Psoas muscle (tissue), 8 donors: Measurements from ENCODE around the gene TENT4B. TPM values are rescaled to one million over a fixed set of nuclear protein-coding genes. Genes with fewer than 3 reads are reported as not detected.

Experiments used
- ATAC-seq, 4 donors: fragments of 200-7000 bp; cut with Tn5 transposase; one replicate each; pipeline ENCODE4 v1.9.1; 2020; ENCODE audit warnings: moderate library complexity in 3 of 4, mild to moderate bottlenecking in 2 of 4
- DNase-seq, 2 donors: peaks; one replicate each; pipeline ENCODE4 v3.0.0-alpha.2; 2020
- H3K27ac ChIP-seq: fragments of 200-600 bp; one replicate; pipeline ENCODE4 v1.8.0; 2022
- H3K27me3 ChIP-seq, 3 donors: fragments of 200-600 bp in 1 of 3; one replicate each; pipeline versions ENCODE4 v1.6.1 to v1.8.0; 2013 to 2022; ENCODE audit warnings: low read length in 2 of 3, mild to moderate bottlenecking in 2 of 3, moderate library complexity in 1 of 3; ENCODE audit not compliant: insufficient read depth in 3 of 3
- H3K36me3 ChIP-seq, 2 donors: fragments of 200-600 bp in 1 of 2; one replicate each; pipeline versions ENCODE4 v1.6.1 to v1.8.0; 2013 to 2022; ENCODE audit warnings: low read depth in 1 of 2, mild to moderate bottlenecking in 1 of 2, moderate library complexity in 1 of 2; ENCODE audit not compliant: insufficient read depth in 1 of 2
- H3K4me1 ChIP-seq: fragments of 200-600 bp; one replicate; pipeline ENCODE4 v1.8.0; 2022
- H3K4me3 ChIP-seq: fragments of 200-600 bp; one replicate; pipeline ENCODE4 v1.8.0; 2022; ENCODE audit warnings: mild to moderate bottlenecking
- H3K9me3 ChIP-seq: fragments of 200-600 bp; one replicate; pipeline ENCODE4 v1.8.0; 2022
- WGBS, 3 donors: extraction: QIAGEN DNeasy Blood & Tissue Kit; methylation state at CpG; one replicate each; pipeline versions ENCODE4 v1.1.6 to v1.1.7; 2013; 5-methylcytosine and 5-hydroxymethylcytosine counted together
- intact Hi-C, 2 donors: fragments of 100-400 bp; cut with DNase I; formaldehyde crosslinking; loops; one replicate each; pipeline versions ENCODE4 v1.11.0 to v1.14.2; 2022
- long read RNA-seq, 2 donors: library from polyadenylated mRNA; unstranded; transcript quantifications; one replicate each; pipeline ENCODE4 v2.0.0, GENCODE V29; 2021
- polyA plus RNA-seq, 3 donors: library from polyadenylated mRNA; stranded (reverse); fragments of 200-250 nt; gene quantifications; one replicate each; pipeline ENCODE4 v1.2.3, GENCODE V29; 2013
- total RNA-seq, 4 donors: library from RNA; stranded (reverse); fragmentation: NEBNext Ultra II Directional in 2 of 4; extraction: Animal tissue kit (Norgen Biotek cat#: 25700) in 2 of 4; gene quantifications; one replicate each; pipeline versions ENCODE4 v1.2.1 to v1.2.4, GENCODE V29; 2021 to 2023
- TF ChIP-seq, protein P1 (sequence below): fragments of 200-600 bp; IDR thresholded peaks from one replicate; pipeline ENCODE4 v1.8.0; 2022; ENCODE audit warnings: antibody characterized with exemption
- donor health status: healthy with polysubstance abuse.
- donor health status: DM: no; HTN: no; CAD: no; lungs with moderate emphysema.
- donor health status: Bipolar disorder and iron deficiency.
- donor health status: healthy.
- donor health status: DM: yes; HTN: yes; CAD: no.
- donor health status: DM: no; HTN: no; CAD: no.
- donor health status: DM: no; HTN: no; CAD: no.
- donor health status: DM: yes; HTN: yes; CAD: no.

The TENT4B gene
- 1 to 10 TPM; 6.8 to 8.1 (median 7.1) TPM for total RNA-seq
- polyA plus RNA-seq, result 1 to 10 TPM; 3.5 to 9.7 (median 4.0) TPM
- long read RNA-seq, donor 1, partial matches to known transcripts, result 2 of 2 reads
- long read RNA-seq, donor 1, other reads (novel, unspliced or antisense), result 0 of 2 reads
- long read RNA-seq, donor 2, partial matches to known transcripts, result 2 of 7 reads
- long read RNA-seq, donor 2, other reads (novel, unspliced or antisense), result 5 of 7 reads

DNA sequence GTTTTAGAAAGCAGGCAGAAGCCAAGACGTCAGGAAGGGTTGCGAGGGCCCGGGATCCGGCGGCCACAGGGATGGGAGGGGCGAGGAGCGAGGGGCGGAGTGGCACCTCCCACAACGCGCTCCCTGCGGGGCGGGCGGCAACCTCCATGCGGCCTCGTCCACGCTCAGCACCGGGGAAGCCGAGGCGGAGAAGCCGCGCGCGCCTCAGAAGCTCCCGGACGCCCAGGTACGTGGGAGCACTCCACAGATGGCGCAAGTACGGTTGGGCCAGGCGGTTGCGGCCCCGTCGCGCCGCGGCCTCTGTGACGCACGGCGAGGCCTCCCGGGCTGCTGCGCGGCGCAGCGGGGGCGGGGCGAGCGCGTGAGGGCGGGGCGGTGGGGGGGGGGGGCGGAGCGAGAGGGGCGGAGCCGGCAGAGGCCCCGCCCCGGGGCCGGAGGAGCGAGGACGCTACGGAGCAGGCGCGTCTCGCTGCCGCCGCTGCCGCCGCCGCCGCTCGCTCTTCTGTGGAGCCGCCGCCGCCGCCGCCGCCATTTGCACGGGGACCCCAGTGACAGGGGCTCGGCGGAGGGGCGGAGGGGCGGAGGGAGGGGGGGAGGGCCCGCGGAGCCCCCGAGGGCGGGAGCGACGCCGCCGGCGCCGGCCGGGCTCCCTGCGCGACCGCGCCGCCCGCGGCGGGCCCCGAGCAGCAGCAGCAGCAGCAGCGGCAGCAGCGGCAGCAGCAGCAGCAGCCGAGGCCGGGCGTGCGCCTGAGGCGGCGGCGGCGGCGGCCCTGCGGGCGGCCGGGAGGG is at the start of gene TENT4B:
TENT4B (plus strand) TSS at position 500 of the 789 bp plus-strand sequence. CDS start 316 bp downstream, outside the sequence.
- 0 to 1% (median 1%) methylated on average over 42 to 105 of the region's 114 CpGs for WGBS, 3 donors

DNA sequence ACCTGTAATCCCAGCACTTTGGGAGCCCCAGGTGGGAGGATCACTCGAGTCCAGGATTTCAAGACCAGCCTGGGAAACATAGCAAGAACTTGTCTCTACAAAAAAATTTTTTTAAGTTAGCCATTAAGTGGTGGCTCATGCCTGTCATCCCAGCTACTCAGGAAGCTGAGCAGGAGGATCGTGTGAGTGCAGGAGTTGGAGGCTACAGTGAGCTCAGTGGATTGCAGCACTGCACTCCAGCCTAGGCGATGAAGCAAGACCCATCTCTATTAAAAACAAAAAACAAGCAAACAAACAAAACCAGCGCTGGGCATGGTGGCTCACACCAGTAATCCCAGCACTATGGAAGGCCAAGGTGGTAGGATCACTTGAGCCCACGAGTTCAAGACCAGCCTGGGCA is 49.3 kb upstream of the TENT4B start:
- Histone ChIP-seq H3K27ac (no peak overlapping the region), H3K9me3 (no peaks in the 10 kb centered on the region), H3K36me3 (peaks cover 0 to 87% of the 10 kb centered on the region in 2 donors), H3K27me3 (no peaks in the 10 kb centered on the region), H3K4me1 (no peaks in the 10 kb centered on the region), H3K4me3 (no peak overlapping the region)
- no peak for ATAC-seq
- intact Hi-C loops, result no loop called here
- TF ChIP-seq, protein P1, sequence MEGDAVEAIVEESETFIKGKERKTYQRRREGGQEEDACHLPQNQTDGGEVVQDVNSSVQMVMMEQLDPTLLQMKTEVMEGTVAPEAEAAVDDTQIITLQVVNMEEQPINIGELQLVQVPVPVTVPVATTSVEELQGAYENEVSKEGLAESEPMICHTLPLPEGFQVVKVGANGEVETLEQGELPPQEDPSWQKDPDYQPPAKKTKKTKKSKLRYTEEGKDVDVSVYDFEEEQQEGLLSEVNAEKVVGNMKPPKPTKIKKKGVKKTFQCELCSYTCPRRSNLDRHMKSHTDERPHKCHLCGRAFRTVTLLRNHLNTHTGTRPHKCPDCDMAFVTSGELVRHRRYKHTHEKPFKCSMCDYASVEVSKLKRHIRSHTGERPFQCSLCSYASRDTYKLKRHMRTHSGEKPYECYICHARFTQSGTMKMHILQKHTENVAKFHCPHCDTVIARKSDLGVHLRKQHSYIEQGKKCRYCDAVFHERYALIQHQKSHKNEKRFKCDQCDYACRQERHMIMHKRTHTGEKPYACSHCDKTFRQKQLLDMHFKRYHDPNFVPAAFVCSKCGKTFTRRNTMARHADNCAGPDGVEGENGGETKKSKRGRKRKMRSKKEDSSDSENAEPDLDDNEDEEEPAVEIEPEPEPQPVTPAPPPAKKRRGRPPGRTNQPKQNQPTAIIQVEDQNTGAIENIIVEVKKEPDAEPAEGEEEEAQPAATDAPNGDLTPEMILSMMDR, result no peak
- WGBS, 3 donors, result 84 to 93% (median 88%) methylated on average over 5 of the region's 5 CpGs
- DNase-seq, result no peak

More for the DNA sequence above, at the start of gene TENT4B:
- Histone ChIP-seq H3K27ac (peak within 1 kb of the TSS; percentile 99), H3K4me1 (peaks cover 31% of the 10 kb centered on the region), H3K4me3 (peak within 1 kb of the TSS; percentile 92), H3K36me3 (no peaks in the 10 kb centered on the region), H3K9me3 (no peaks in the 10 kb centered on the region), H3K27me3 (no peaks in the 10 kb centered on the region)
- intact Hi-C loops, result loop anchor here (5.0 kb wide), 2 partner anchors 59 to 86 kb away; partner anchors contain the start of gene HEATR3 (in 2 of the 2)
- peak; percentile 89 to 93 for DNase-seq
- ATAC-seq, result peak; percentile 90 to 94 (median 92)
- TF ChIP-seq, protein P1, result no peak

DNA sequence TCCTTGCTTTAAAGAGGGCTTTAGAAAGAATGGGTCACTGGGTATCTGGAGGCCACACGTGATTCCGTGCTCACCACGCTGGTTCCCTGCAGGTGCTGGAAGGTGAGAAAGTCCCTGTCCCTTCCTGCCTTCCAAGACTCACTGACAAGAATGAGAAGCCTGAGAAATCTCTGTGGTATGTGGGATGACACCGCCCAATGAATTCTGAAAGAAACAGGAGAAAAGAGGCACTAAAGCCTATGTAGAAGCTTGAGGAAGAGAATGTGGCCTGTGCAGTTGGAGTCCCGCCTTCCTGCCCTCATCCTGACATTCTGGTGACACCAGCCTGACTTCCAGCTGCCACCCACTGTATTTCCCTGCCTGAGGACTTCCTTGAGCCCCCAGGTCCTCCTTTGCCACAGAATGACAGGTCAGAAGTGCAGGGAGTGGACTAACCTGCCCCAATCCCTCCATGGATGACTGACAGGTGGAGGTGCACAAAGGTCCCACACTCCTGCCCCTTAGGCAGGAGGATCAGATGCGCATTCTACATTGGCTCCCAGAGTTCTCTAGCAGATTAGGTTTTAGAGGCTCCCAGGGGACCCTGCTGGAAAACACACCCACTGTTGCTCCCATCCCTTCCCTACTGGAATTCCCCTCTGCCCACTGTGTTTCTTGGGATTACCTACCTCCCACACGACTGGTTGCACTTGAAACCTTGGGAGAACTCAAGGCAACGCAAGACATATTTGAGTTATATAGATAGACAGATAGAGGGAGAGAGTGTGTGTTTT is 38.6 kb upstream of the TENT4B start:
- no peaks in the 10 kb centered on the region for H3K9me3 ChIP-seq
- TF ChIP-seq, protein P1, result no peak
- DNase-seq (no peak), ATAC-seq (no peak)
- WGBS, 3 donors, result 73 to 85% (median 81%) methylated on average over 8 of the region's 8 CpGs
- H3K27ac ChIP-seq, result no peak overlapping the region
- no peaks in the 10 kb centered on the region for H3K36me3 ChIP-seq
- H3K4me3 ChIP-seq, result no peak overlapping the region
- H3K27me3 ChIP-seq, result no peaks in the 10 kb centered on the region
- no peaks in the 10 kb centered on the region for H3K4me1 ChIP-seq
- intact Hi-C loops, result no loop called here

DNA sequence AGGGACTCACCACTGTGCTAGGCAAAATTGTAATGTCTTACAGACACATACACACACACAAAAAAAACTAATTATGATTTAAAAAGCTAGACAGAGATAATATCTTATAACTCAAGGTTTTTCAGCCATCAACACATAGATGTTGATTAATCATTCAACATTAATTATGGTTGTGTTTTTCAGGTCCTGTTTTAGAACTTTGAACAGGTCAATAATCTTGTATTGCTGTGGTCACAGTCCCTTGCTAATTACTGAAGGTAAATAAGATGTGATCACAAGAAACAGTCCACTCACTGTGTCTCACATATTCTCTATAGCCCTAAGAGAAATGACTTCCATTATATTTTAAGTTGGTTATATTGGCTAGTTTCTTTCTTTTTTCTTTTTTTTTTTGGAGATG is 32.4 kb upstream of the TENT4B start:
- H3K4me3 ChIP-seq, result no peak overlapping the region
- H3K27ac ChIP-seq, result no peak overlapping the region
- ATAC-seq (no peak), DNase-seq (no peak)
- H3K9me3 ChIP-seq, result no peaks in the 10 kb centered on the region
- intact Hi-C loops, result no loop called here
- H3K36me3 ChIP-seq, result no peaks in the 10 kb centered on the region
- no peaks in the 10 kb centered on the region for H3K27me3 ChIP-seq
- H3K4me1 ChIP-seq, result no peaks in the 10 kb centered on the region
- TF ChIP-seq, protein P1, result no peak
